WERI-Rb-1 (cell line): ENCODE data around the gene VEGFA.

Experiments used
- DNase-seq: peaks from one replicate; pipeline ENCODE4 v3.0.0-alpha.2; 2020
- H3K27ac ChIP-seq: fragments of 250-450 bp; sonication (Bioruptor Pico); 2 replicates; pipeline ENCODE4 v1.5.1; 2020; ENCODE audit warnings: mild to moderate bottlenecking, moderate library complexity
- H3K27me3 ChIP-seq: fragments of 250-450 bp; sonication (Bioruptor Pico); 2 replicates; pipeline ENCODE4 v1.5.1; 2021; ENCODE audit warnings: mild to moderate bottlenecking, low read depth, moderate library complexity; ENCODE audit not compliant: insufficient read depth, severe bottlenecking
- H3K36me3 ChIP-seq: fragments of 250-450 bp; sonication (Bioruptor Pico); 2 replicates; pipeline ENCODE4 v1.5.1; 2020; ENCODE audit warnings: mild to moderate bottlenecking, moderate library complexity
- H3K4me3 ChIP-seq: 2 replicates; pipeline ENCODE4 v1.5.1; 2011; ENCODE audit warnings: low read depth, mild to moderate bottlenecking, control low read depth, low read length
- H3K9me3 ChIP-seq: fragments of 250-450 bp; sonication (Bioruptor Pico); 2 replicates; pipeline ENCODE4 v1.5.1; 2021; ENCODE audit warnings: mild to moderate bottlenecking, moderate library complexity; ENCODE audit not compliant: severe bottlenecking
- CTCF ChIP-seq: IDR thresholded peaks from 2 replicates; pipeline ENCODE4 v1.5.1; 2011; ENCODE audit warnings: low read depth, mild to moderate bottlenecking, control low read depth, inconsistent platforms, low read length

The VEGFA gene

GRCh38 chr6:43770372-43771209 lies 580 bp downstream of the VEGFA start:
- Histone ChIP-seq H3K27me3 (no peaks in the 10 kb centered on the region), H3K4me3 (peak overlapping the region; percentile 83), H3K36me3 (peaks cover 3% of the 10 kb centered on the region), H3K27ac (peak overlapping the region; percentile 78), H3K9me3 (no peaks in the 10 kb centered on the region)
- no peak for TF ChIP-seq CTCF
- DNase-seq: peak; percentile 64

GRCh38 chr6:43771210-43771857 lies 1.3 kb downstream of the VEGFA start:
- Histone ChIP-seq H3K9me3 (no peaks in the 10 kb centered on the region), H3K4me3 (peak overlapping the region; percentile 83), H3K27me3 (no peaks in the 10 kb centered on the region), H3K27ac (peak overlapping the region; percentile 78), H3K36me3 (peaks cover 3% of the 10 kb centered on the region)
- DNase-seq: peak; percentile 72
- TF ChIP-seq CTCF: no peak

GRCh38 chr6:43771858-43772680 lies 2.1 kb downstream of the VEGFA start:
- DNase-seq: peak; percentile 79
- TF ChIP-seq CTCF: no peak
- peaks cover 3% of the 10 kb centered on the region for H3K36me3 ChIP-seq

GRCh38 chr6:43772681-43773049 lies 2.7 kb downstream of the VEGFA start:
- H3K27me3 ChIP-seq: no peaks in the 10 kb centered on the region
- peaks cover 4% of the 10 kb centered on the region for H3K36me3 ChIP-seq
- no peaks in the 10 kb centered on the region for H3K9me3 ChIP-seq
- DNase-seq: peak; percentile 49
- H3K4me3 ChIP-seq: peak overlapping the region; percentile 83
- TF ChIP-seq CTCF: 0 out of 2 replicates have a peak, but pooled peaks have one; percentile 9
- H3K27ac ChIP-seq: peak overlapping the region; percentile 0; the same call in 1 of the 2 replicates

More at GRCh38 chr6:43771858-43772680, 2.1 kb downstream of the VEGFA start:
- no peaks in the 10 kb centered on the region for H3K27me3 ChIP-seq
- H3K4me3 ChIP-seq: peak overlapping the region; percentile 83
- H3K9me3 ChIP-seq: no peaks in the 10 kb centered on the region
- peak overlapping the region; percentile 78 for H3K27ac ChIP-seq

- peak; percentile 82 for DNase-seq
- Histone ChIP-seq H3K27ac (no peak overlapping the region), H3K27me3 (no peaks in the 10 kb centered on the region), H3K4me3 (peak overlapping the region; percentile 83), H3K36me3 (peaks cover 10% of the 10 kb centered on the region), H3K9me3 (no peaks in the 10 kb centered on the region)
- TF ChIP-seq CTCF: peak; percentile 97
Observed at GRCh38 chr6:43773050-43773979, 3.3 kb downstream of the VEGFA start.
